Measurements from ENCODE around the gene DDTL. TPM values are rescaled to one million over a fixed set of nuclear protein-coding genes. Genes with fewer than 3 reads are reported as not detected.
"Not testable (repeated sequence)": the region's sequence is repeated elsewhere in the genome, so short reads cannot be mapped to it uniquely, and the experiment has no call there.

DDTL gene
- total RNA-seq, 1 experiment from 2014 or later, result 4.5 TPM

- not testable (repeated sequence) for H3K9me3 ChIP-seq (replicated peaks); H3K27ac ChIP-seq; DNase-seq; H3K27me3 ChIP-seq; H3K36me3 ChIP-seq; H3K4me1 ChIP-seq; H3K4me3 ChIP-seq
Measured at GRCh38 chr22:23954991-23955305, 11.7 kb upstream of the DDTL start.

- H3K36me3 ChIP-seq, result not testable (repeated sequence)
Measured at GRCh38 chr22:23955886-23956285, 10.8 kb upstream of the DDTL start.

GRCh38 chr22:23956301-23956900 lies 10.3 kb upstream of the DDTL start:
- peak; percentile 55 to 86 for DNase-seq
- H3K4me1 ChIP-seq; H3K27ac ChIP-seq; H3K4me3 ChIP-seq; H3K36me3 ChIP-seq; H3K27me3 ChIP-seq; H3K9me3 ChIP-seq (replicated peaks): not testable (repeated sequence)

More at GRCh38 chr22:23955886-23956285, 10.8 kb upstream of the DDTL start:
- not testable (repeated sequence) for H3K27me3 ChIP-seq; H3K4me3 ChIP-seq; DNase-seq; H3K4me1 ChIP-seq; H3K27ac ChIP-seq; H3K9me3 ChIP-seq (replicated peaks)

DNA sequence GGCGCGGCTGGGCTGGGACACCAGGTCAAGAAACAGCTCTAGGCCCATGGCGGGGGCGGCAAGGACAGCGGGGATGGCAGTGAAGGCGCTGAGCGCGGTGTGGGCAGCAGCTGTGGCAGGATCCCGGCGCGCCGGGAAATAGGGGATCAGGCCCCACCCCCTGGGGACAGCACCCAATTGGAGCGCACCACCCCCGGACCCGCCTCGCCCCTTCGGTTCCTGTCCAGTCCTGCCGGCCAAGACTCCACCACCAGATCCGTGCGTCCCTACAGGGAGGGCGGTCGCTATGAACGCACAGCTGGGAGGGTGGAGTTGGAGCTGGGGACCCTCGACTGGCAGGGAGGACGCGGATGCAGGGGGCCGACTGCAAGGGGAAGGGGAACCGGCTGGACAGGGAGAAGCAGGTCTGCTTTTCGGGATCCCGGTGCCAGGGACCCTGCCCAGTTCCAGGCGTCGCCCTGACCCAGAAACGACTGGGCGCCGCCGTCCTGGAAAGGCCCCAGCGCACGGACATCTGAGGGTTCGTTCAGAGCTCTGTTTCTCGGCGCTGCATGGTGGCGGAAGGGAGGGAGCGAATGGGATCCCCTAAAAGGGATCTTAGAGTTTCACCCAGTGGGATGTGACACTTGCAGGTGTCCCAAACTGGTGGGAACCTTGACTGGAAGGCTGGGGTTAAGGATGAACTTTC lies 5.5 kb upstream of the DDTL start, which contains the start of gene GSTT2B:
Gene GSTT2B, minus strand, starts transcription at position 112 of the 688 bp plus-strand sequence. Its CDS starts 64 bp downstream, at position 48.
- H3K27ac ChIP-seq; DNase-seq; H3K36me3 ChIP-seq; H3K27me3 ChIP-seq; H3K4me1 ChIP-seq; H3K9me3 ChIP-seq (replicated peaks): not testable (repeated sequence)
- H3K4me3 ChIP-seq, result peak within 1 kb of the TSS; percentile 32; the same call in 1 of the 2 replicates

GRCh38 chr22:23966094-23966493 lies 594 bp upstream of the DDTL start:
- H3K4me1 ChIP-seq; DNase-seq; H3K27me3 ChIP-seq; H3K9me3 ChIP-seq (replicated peaks); H3K4me3 ChIP-seq; H3K27ac ChIP-seq: not testable (repeated sequence)
- peaks cover 12% of the 10 kb centered on the region for H3K36me3 ChIP-seq

DNA sequence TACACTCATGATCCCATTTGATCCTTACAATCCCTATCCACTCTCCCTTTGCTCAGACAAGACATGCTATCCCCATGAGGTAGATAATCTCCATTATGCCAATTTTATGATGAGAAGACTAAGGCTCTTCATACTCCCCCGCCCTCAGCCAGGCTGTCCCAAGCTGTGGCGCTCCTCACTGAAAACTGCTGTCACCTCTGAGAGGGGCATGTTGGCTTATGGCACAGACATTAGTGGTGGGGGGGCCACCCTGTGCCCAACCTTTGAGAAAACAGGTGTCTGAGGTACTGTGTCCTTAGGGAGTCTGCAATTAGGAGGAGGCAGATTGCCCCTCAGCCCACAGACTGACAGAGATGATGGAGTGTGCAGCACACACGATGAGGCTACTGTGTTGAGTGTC lies 2.4 kb downstream of the DDTL start:
- no peak overlapping the region for H3K27ac ChIP-seq
- no peaks in the 10 kb centered on the region for H3K9me3 ChIP-seq (replicated peaks)
- H3K27me3 ChIP-seq, result no peaks in the 10 kb centered on the region
- no peak overlapping the region for H3K4me3 ChIP-seq
- no peak for DNase-seq
- H3K36me3 ChIP-seq, result peaks cover 21% of the 10 kb centered on the region
- H3K4me1 ChIP-seq, result no peaks in the 10 kb centered on the region

DNA sequence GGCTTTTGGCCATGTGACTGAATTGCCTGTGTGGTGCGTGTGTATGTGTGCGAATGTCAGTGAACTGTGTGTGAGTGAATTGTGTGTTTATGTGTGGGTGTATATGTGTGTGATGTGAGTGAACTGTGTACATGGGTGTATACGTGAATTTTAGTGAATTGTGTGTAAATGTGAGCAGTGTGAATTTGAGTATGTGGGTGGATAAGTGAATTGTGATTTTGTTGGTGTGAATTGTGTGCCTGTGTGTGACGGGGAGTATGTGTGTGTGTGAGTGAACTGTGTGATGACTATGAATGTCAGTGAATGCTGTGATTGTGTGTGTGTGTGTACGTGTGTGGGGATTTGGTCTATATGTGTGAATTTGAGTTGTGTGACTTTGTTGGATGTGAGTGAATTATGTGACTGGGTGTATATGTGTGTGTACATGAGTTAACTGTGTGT lies 3.5 kb downstream of the DDTL start:
- no peaks in the 10 kb centered on the region for H3K27me3 ChIP-seq
- DNase-seq, result no peak
- H3K4me3 ChIP-seq, result no peak overlapping the region
- H3K27ac ChIP-seq, result no peak overlapping the region
- H3K4me1 ChIP-seq, result no peaks in the 10 kb centered on the region
- H3K9me3 ChIP-seq (replicated peaks), result no peaks in the 10 kb centered on the region
- H3K36me3 ChIP-seq, result peaks cover 21% of the 10 kb centered on the region

DNA sequence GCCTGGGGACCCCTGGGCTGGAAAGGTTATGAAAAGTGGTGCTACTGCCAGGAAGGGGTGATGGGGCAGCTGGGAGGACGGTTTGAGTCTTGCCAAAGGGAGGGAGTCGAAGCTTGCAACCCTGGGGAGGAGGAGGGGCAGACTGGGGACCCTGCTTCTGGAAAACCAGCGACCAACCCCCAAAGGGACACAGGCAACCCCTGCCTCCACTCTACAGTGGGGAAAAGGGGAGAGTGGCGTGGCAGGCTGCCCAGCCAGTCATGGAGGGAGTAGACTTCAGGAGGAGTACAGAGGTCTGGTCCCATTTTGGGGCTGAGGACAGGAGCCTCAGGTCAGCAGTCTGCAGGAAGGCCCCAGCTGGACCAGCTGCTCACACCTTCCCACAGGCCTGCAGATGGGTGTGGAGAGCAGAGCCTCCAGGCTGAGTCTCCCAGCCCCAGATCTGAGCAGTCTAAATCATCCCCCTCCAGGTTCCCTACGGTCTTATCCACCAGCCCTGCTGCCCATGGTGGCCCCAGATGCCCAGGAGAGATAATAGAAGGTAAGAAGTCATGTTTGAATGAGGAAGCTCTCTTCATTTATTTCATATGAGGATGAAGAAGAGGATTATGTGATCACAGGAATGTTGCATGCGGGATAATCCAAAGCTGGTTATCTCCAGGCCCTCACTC lies 4.3 kb downstream of the DDTL start:
- Histone ChIP-seq H3K27ac (no peak overlapping the region), H3K4me3 (no peak overlapping the region), H3K27me3 (no peaks in the 10 kb centered on the region), H3K36me3 (peaks cover 21% of the 10 kb centered on the region), H3K9me3 (replicated peaks) (no peaks in the 10 kb centered on the region), H3K4me1 (no peaks in the 10 kb centered on the region)
- peak in 1 of 2 experiments; percentile 9 for DNase-seq

DNA sequence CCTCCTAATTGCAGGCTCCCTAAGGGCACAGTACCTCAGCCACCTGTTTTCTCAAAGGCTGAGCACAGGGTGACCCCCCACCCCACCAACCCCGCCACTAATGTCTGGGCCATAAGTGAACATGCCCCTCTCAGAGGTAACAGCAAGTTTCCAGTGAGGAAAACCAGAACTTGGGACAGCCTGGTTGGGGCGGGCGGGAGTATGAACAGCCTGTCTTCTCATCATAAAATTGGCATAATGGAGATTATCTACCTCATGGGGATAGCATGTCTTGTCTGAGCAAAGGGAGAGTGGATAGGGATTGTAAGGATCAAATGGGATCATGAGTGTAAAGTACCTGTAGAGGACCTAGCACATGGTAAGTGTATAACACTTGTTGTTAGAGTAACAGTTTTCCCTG lies 5.2 kb downstream of the DDTL start:
- H3K4me3 ChIP-seq; H3K27ac ChIP-seq; H3K27me3 ChIP-seq; DNase-seq; H3K4me1 ChIP-seq; H3K9me3 ChIP-seq (replicated peaks): not testable (repeated sequence)
- peaks cover 21% of the 10 kb centered on the region for H3K36me3 ChIP-seq

DNA sequence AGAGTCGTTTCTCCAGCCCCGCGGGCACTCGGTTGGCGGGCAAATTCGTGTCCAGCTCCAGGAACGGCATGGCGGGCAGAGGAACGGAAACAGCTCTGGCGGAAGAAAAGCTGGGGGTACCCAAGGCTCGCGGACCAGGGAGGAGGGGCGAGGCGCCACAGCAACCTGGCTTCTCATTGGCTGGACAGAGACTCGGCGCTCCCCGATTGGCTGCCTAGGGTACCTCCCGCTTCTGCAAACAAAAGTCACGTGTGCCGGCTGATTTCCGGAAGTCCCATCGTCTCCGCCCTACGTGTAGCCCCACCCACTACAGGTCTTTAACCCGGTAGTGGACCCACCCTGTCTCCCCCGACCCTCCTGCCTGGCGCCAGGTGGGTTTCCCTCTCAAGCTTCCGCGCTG lies 7.7 kb downstream of the DDTL start, which contains the start of gene DDT:
Gene DDT, minus strand, starts transcription at position 97 of the 400 bp plus-strand sequence. Its CDS starts 27 bp downstream, at position 70.
- DNase-seq; H3K27ac ChIP-seq; H3K9me3 ChIP-seq (replicated peaks); H3K4me3 ChIP-seq; H3K27me3 ChIP-seq; H3K4me1 ChIP-seq: not testable (repeated sequence)
- H3K36me3 ChIP-seq, result peaks cover 20% of the 10 kb centered on the region

DNA sequence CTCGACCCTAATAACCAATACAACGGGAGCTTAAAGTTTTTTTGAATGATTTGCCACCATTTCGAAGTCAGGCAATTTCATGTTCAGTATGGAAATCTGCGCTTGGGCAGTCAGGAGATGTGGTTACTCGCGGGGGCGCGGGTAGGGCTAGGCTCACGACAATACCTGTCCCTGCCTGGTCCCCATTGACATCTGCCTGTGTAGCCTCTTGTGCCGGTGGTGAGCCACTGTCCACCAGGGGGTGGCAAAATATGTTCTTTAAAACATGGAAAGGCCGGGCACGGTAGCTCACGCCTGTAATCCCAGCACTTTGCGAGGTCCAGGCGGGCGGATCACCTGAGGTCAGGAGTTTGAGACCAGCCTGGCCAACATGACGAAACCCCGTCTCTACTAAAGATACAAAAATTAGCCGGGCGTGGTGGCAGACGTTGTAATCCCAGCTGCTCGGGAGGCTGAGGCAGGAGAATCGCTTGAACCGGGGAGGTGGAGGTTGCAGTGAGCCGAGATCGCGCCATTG lies 8.2 kb downstream of the DDTL start:
- H3K4me3 ChIP-seq; DNase-seq; H3K9me3 ChIP-seq (replicated peaks); H3K4me1 ChIP-seq; H3K27ac ChIP-seq; H3K27me3 ChIP-seq: not testable (repeated sequence)
- H3K36me3 ChIP-seq, result peaks cover 15% of the 10 kb centered on the region

DNA sequence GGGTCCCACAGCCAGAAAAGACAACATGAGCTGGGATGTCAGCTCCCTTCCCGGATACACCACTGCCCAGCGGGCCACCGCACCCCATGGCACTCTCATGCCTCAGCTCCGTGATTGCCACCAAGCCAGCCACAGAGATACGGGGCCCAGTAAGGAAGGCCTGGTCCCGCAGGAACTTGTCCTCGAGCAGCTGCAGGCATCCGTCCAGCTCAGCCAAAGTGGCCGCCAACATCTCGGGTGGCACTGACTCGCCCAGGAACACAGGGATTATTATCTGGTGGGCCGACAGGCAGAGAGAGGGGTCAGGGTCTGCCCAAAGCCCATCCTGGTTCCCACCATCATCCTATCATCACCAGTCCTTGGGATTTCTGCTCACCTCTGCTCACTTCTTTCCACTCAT lies 10.6 kb downstream of the DDTL start:
- H3K27me3 ChIP-seq; H3K27ac ChIP-seq; H3K9me3 ChIP-seq (replicated peaks); H3K4me1 ChIP-seq; H3K4me3 ChIP-seq; H3K36me3 ChIP-seq; DNase-seq: not testable (repeated sequence)

- DNase-seq; H3K4me1 ChIP-seq; H3K36me3 ChIP-seq; H3K27me3 ChIP-seq; H3K9me3 ChIP-seq (replicated peaks); H3K27ac ChIP-seq; H3K4me3 ChIP-seq: not testable (repeated sequence)
Measured at GRCh38 chr22:23979557-23980240, 13.0 kb downstream of the DDTL start, which contains the start of gene GSTT2. Gene GSTT2 (plus strand): TSS chr22:23980134.

DNA sequence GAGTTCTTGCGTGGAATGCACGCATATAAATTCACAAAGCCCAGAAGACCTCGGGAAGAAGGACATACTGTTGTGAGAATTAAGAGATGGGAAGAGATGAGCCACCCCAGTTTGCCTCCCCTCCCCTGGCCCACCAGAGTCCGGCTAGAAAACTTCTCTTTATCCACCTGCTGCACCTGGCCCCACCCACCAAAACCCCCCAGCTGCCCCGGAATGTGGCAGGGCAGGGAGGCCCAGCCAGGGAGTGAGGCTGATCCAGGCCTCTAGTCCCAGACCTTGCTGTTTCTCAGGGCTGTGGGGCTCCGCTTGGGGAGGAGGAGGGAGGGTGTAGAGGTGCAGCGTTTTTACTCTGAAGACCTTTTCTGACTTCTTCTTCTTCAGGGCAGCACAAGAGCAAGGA lies 13.9 kb downstream of the DDTL start:
- not testable (repeated sequence) for H3K36me3 ChIP-seq; H3K4me3 ChIP-seq; H3K9me3 ChIP-seq (replicated peaks); H3K27me3 ChIP-seq; H3K27ac ChIP-seq; DNase-seq; H3K4me1 ChIP-seq

GRCh38 chr22:23984430-23984829 lies 17.7 kb downstream of the DDTL start:
- Histone ChIP-seq H3K9me3 (replicated peaks) (no peaks in the 10 kb centered on the region), H3K27me3 (no peaks in the 10 kb centered on the region), H3K36me3 (no peaks in the 10 kb centered on the region), H3K4me1 (no peaks in the 10 kb centered on the region), H3K4me3 (no peak overlapping the region), H3K27ac (no peak overlapping the region)
- peak; percentile 38 to 79 for DNase-seq

All from SJCRH30 (cell line).